Esophagus muscularis mucosa (tissue), 4 donors: ENCODE results near the gene IQCB1.

Source experiments
- EP300 ChIP-seq: sonication (generic); formaldehyde crosslinking; IDR thresholded peaks from one replicate; pipeline ENCODE4 v1.6.1; 2017; ENCODE audit warnings: antibody characterized with exemption
- POLR2A ChIP-seq: fragments of 450-650 bp; IDR thresholded peaks from one replicate; pipeline ENCODE4 v1.6.1; 2017; ENCODE audit warnings: antibody characterized with exemption, moderate library complexity, mild to moderate bottlenecking, low read depth
- POLR2AphosphoS5 ChIP-seq, 2 donors: sonication (generic); formaldehyde crosslinking; IDR thresholded peaks; one replicate each; pipeline ENCODE4 v1.6.1; 2017; ENCODE audit warnings: antibody characterized with exemption in 2 of 2
- TF ChIP-seq, protein P1 (sequence below), 3 experiments: fragments of 200-600 bp in 2 of 3; fragments of 450-650 bp in 1 of 3; sonication (generic) in 2 of 3; IDR thresholded peaks; one replicate each; pipeline ENCODE4 v1.5.1; 2017 to 2019; ENCODE audit warnings: antibody characterized with exemption in 3 of 3, mild to moderate bottlenecking in 2 of 3, moderate library complexity in 1 of 3

- no peak for TF ChIP-seq EP300
- TF ChIP-seq, protein P1, sequence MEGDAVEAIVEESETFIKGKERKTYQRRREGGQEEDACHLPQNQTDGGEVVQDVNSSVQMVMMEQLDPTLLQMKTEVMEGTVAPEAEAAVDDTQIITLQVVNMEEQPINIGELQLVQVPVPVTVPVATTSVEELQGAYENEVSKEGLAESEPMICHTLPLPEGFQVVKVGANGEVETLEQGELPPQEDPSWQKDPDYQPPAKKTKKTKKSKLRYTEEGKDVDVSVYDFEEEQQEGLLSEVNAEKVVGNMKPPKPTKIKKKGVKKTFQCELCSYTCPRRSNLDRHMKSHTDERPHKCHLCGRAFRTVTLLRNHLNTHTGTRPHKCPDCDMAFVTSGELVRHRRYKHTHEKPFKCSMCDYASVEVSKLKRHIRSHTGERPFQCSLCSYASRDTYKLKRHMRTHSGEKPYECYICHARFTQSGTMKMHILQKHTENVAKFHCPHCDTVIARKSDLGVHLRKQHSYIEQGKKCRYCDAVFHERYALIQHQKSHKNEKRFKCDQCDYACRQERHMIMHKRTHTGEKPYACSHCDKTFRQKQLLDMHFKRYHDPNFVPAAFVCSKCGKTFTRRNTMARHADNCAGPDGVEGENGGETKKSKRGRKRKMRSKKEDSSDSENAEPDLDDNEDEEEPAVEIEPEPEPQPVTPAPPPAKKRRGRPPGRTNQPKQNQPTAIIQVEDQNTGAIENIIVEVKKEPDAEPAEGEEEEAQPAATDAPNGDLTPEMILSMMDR (IDR thresholded peaks at IDR 0.05), result no peak
- no peak for TF ChIP-seq POLR2AphosphoS5 (IDR thresholded peaks at IDR 0.05)
- no peak for TF ChIP-seq POLR2A
Observed at GRCh38 chr3:121818578-121818977, 16.3 kb downstream of the IQCB1 start.
